ENCODE measurements around the gene CCNF.

CCNF gene

GRCh38 chr16:2392025-2392424 is 37.2 kb upstream of the CCNF start:
- no peak overlapping the region for H3K18ac ChIP-seq (ENCODE audit: low read length)
- H3K36me3 ChIP-seq (replicated peaks in 1 of 2; ENCODE audit: control insufficient read depth in 2 of 2, insufficient read depth in 2 of 2, low read length in 2 of 2): no peaks in the 10 kb centered on the region
- no peaks in the 10 kb centered on the region for H3K4me1 ChIP-seq (ENCODE audit: control insufficient read depth in 2 of 2, insufficient read depth in 1 of 2, low read depth in 1 of 2, low read length in 2 of 2)
- no peak overlapping the region for H2AFZ ChIP-seq (ENCODE audit: low read length)
- DNase-seq (ENCODE audit: low spot score): no peak
- no peaks in the 10 kb centered on the region for H3K79me1 ChIP-seq (ENCODE audit: low read depth, low read length)
- no peak overlapping the region for H4K91ac ChIP-seq (ENCODE audit: low read depth, low read length, poor library complexity)
- H2BK120ac ChIP-seq (ENCODE audit: low read depth, low read length): no peak overlapping the region
- H3K4me3 ChIP-seq (ENCODE audit: low read length in 2 of 2): no peak overlapping the region
- no peak overlapping the region for H3K9ac ChIP-seq (ENCODE audit: low read depth, low read length, poor library complexity)
- H3K14ac ChIP-seq (ENCODE audit: low read length): no peak overlapping the region
- peaks cover 0 to 21% (median 2%) of the 10 kb centered on the region in 3 experiments for H3K27me3 ChIP-seq (ENCODE audit: control insufficient read depth in 3 of 3, insufficient read depth in 3 of 3, low read depth in 1 of 3, low read length in 3 of 3)
- H2AK5ac ChIP-seq (ENCODE audit: low read depth, low read length): no peak overlapping the region
- H3K4me2 ChIP-seq (ENCODE audit: insufficient read depth, low read length, poor library complexity, severe bottlenecking): no peak overlapping the region
- H4K8ac ChIP-seq (ENCODE audit: low read depth, low read length): no peak overlapping the region
- no peak overlapping the region for H3K23ac ChIP-seq (ENCODE audit: low read depth, low read length, poor library complexity)
- no peak overlapping the region for H3K4ac ChIP-seq (ENCODE audit: low read length)
- no peak overlapping the region for H3K27ac ChIP-seq (replicated peaks; ENCODE audit: low read length)
- no peak overlapping the region for H2BK15ac ChIP-seq (ENCODE audit: low read length)
- no peak overlapping the region for H2BK12ac ChIP-seq (ENCODE audit: low read length)
- H3K9me3 ChIP-seq (replicated peaks in 1 of 2; ENCODE audit: control insufficient read depth in 2 of 2, insufficient read depth in 1 of 2, low read depth in 1 of 2, low read length in 2 of 2): peaks cover 6 to 7% of the 10 kb centered on the region in 2 donors
- no peak overlapping the region for H2BK5ac ChIP-seq (ENCODE audit: low read length)

GRCh38 chr16:2398520-2398919 is 30.7 kb upstream of the CCNF start:
- Histone ChIP-seq H4K8ac (ENCODE audit: low read depth, low read length) (no peak overlapping the region), H3K9me3 (replicated peaks in 1 of 2; ENCODE audit: control insufficient read depth in 2 of 2, insufficient read depth in 1 of 2, low read depth in 1 of 2, low read length in 2 of 2) (no peaks in the 10 kb centered on the region), H3K36me3 (replicated peaks in 1 of 2; ENCODE audit: control insufficient read depth in 2 of 2, insufficient read depth in 2 of 2, low read length in 2 of 2) (no peaks in the 10 kb centered on the region), H3K27me3 (ENCODE audit: control insufficient read depth in 3 of 3, insufficient read depth in 3 of 3, low read depth in 1 of 3, low read length in 3 of 3) (peaks cover 0 to 21% (median 0%) of the 10 kb centered on the region in 3 experiments), H3K79me1 (ENCODE audit: low read depth, low read length) (no peaks in the 10 kb centered on the region), H3K4ac (ENCODE audit: low read length) (no peak overlapping the region), H3K27ac (replicated peaks; ENCODE audit: low read length) (no peak overlapping the region), H2BK120ac (ENCODE audit: low read depth, low read length) (no peak overlapping the region), H4K91ac (ENCODE audit: low read depth, low read length, poor library complexity) (no peak overlapping the region), H3K4me1 (ENCODE audit: control insufficient read depth in 2 of 2, insufficient read depth in 1 of 2, low read depth in 1 of 2, low read length in 2 of 2) (no peaks in the 10 kb centered on the region), H2BK12ac (ENCODE audit: low read length) (no peak overlapping the region), H3K14ac (ENCODE audit: low read length) (no peak overlapping the region), H2AFZ (ENCODE audit: low read length) (no peak overlapping the region), H3K4me2 (ENCODE audit: insufficient read depth, low read length, poor library complexity, severe bottlenecking) (no peak overlapping the region), H3K18ac (ENCODE audit: low read length) (no peak overlapping the region), H3K4me3 (ENCODE audit: low read length in 2 of 2) (no peak overlapping the region), H2AK5ac (ENCODE audit: low read depth, low read length) (no peak overlapping the region), H2BK5ac (ENCODE audit: low read length) (no peak overlapping the region), H3K23ac (ENCODE audit: low read depth, low read length, poor library complexity) (no peak overlapping the region), H3K9ac (ENCODE audit: low read depth, low read length, poor library complexity) (no peak overlapping the region), H2BK15ac (ENCODE audit: low read length) (no peak overlapping the region)
- WGBS, 2 donors (ENCODE audit: extremely low coverage in 2 of 2, insufficient read length in 2 of 2, insufficient replicate concordance in 1 of 2): no CpG with 5 or more reads among the region's 5 CpGs
- no peak for DNase-seq (ENCODE audit: low spot score)

- Histone ChIP-seq H3K18ac (ENCODE audit: low read length) (no peak overlapping the region), H2BK12ac (ENCODE audit: low read length) (no peak overlapping the region), H4K91ac (ENCODE audit: low read depth, low read length, poor library complexity) (no peak overlapping the region), H3K14ac (ENCODE audit: low read length) (no peak overlapping the region), H2AK5ac (ENCODE audit: low read depth, low read length) (no peak overlapping the region), H3K27ac (replicated peaks; ENCODE audit: low read length) (no peak overlapping the region), H3K27me3 (ENCODE audit: control insufficient read depth in 3 of 3, insufficient read depth in 3 of 3, low read depth in 1 of 3, low read length in 3 of 3) (peaks cover 0 to 7% (median 0%) of the 10 kb centered on the region in 3 experiments), H3K23ac (ENCODE audit: low read depth, low read length, poor library complexity) (no peak overlapping the region), H2BK5ac (ENCODE audit: low read length) (no peak overlapping the region), H3K36me3 (replicated peaks in 1 of 2; ENCODE audit: control insufficient read depth in 2 of 2, insufficient read depth in 2 of 2, low read length in 2 of 2) (no peaks in the 10 kb centered on the region), H3K4me2 (ENCODE audit: insufficient read depth, low read length, poor library complexity, severe bottlenecking) (no peak overlapping the region), H3K4ac (ENCODE audit: low read length) (no peak overlapping the region), H3K4me3 (ENCODE audit: low read length in 2 of 2) (no peak overlapping the region), H2BK120ac (ENCODE audit: low read depth, low read length) (no peak overlapping the region), H3K79me1 (ENCODE audit: low read depth, low read length) (no peaks in the 10 kb centered on the region), H3K4me1 (ENCODE audit: control insufficient read depth in 2 of 2, insufficient read depth in 1 of 2, low read depth in 1 of 2, low read length in 2 of 2) (no peaks in the 10 kb centered on the region), H3K9me3 (replicated peaks in 1 of 2; ENCODE audit: control insufficient read depth in 2 of 2, insufficient read depth in 1 of 2, low read depth in 1 of 2, low read length in 2 of 2) (no peaks in the 10 kb centered on the region), H2AFZ (ENCODE audit: low read length) (no peak overlapping the region), H3K9ac (ENCODE audit: low read depth, low read length, poor library complexity) (no peak overlapping the region), H2BK15ac (ENCODE audit: low read length) (no peak overlapping the region), H4K8ac (ENCODE audit: low read depth, low read length) (no peak overlapping the region)
- DNase-seq (ENCODE audit: low spot score): no peak
- WGBS, 2 donors (ENCODE audit: extremely low coverage in 2 of 2, insufficient read length in 2 of 2, insufficient replicate concordance in 1 of 2): no CpG with 5 or more reads among the region's 4 CpGs
Observed at GRCh38 chr16:2404099-2404498, 25.1 kb upstream of the CCNF start.

GRCh38 chr16:2415085-2415484 is 14.2 kb upstream of the CCNF start:
- Histone ChIP-seq H2BK15ac (ENCODE audit: low read length) (no peak overlapping the region), H2BK12ac (ENCODE audit: low read length) (no peak overlapping the region), H2AFZ (ENCODE audit: low read length) (no peak overlapping the region), H3K4me3 (ENCODE audit: low read length in 2 of 2) (no peak overlapping the region), H3K27me3 (ENCODE audit: control insufficient read depth in 3 of 3, insufficient read depth in 3 of 3, low read depth in 1 of 3, low read length in 3 of 3) (peaks cover 0 to 12% (median 0%) of the 10 kb centered on the region in 3 experiments), H3K27ac (replicated peaks; ENCODE audit: low read length) (no peak overlapping the region), H3K36me3 (replicated peaks in 1 of 2; ENCODE audit: control insufficient read depth in 2 of 2, insufficient read depth in 2 of 2, low read length in 2 of 2) (no peaks in the 10 kb centered on the region), H2BK120ac (ENCODE audit: low read depth, low read length) (no peak overlapping the region), H3K9me3 (replicated peaks in 1 of 2; ENCODE audit: control insufficient read depth in 2 of 2, insufficient read depth in 1 of 2, low read depth in 1 of 2, low read length in 2 of 2) (no peaks in the 10 kb centered on the region), H3K23ac (ENCODE audit: low read depth, low read length, poor library complexity) (no peak overlapping the region), H3K14ac (ENCODE audit: low read length) (no peak overlapping the region), H3K18ac (ENCODE audit: low read length) (no peak overlapping the region), H4K91ac (ENCODE audit: low read depth, low read length, poor library complexity) (no peak overlapping the region), H2AK5ac (ENCODE audit: low read depth, low read length) (no peak overlapping the region), H3K4me1 (ENCODE audit: control insufficient read depth in 2 of 2, insufficient read depth in 1 of 2, low read depth in 1 of 2, low read length in 2 of 2) (no peaks in the 10 kb centered on the region), H3K4ac (ENCODE audit: low read length) (no peak overlapping the region), H3K4me2 (ENCODE audit: insufficient read depth, low read length, poor library complexity, severe bottlenecking) (no peak overlapping the region), H4K8ac (ENCODE audit: low read depth, low read length) (no peak overlapping the region), H3K79me1 (ENCODE audit: low read depth, low read length) (no peaks in the 10 kb centered on the region), H2BK5ac (ENCODE audit: low read length) (no peak overlapping the region), H3K9ac (ENCODE audit: low read depth, low read length, poor library complexity) (no peak overlapping the region)
- WGBS, 2 donors (ENCODE audit: extremely low coverage in 2 of 2, insufficient read length in 2 of 2, insufficient replicate concordance in 1 of 2): no CpG with 5 or more reads among the region's 2 CpGs
- DNase-seq (ENCODE audit: low spot score): no peak

Data from neuronal stem cell (in vitro differentiated cells).